Measurements from ENCODE around the gene CSRP1.
"Not testable (repeated sequence)": the region's sequence is repeated elsewhere in the genome, so short reads cannot be mapped to it uniquely, and the experiment has no call there.

The CSRP1 gene

DNA sequence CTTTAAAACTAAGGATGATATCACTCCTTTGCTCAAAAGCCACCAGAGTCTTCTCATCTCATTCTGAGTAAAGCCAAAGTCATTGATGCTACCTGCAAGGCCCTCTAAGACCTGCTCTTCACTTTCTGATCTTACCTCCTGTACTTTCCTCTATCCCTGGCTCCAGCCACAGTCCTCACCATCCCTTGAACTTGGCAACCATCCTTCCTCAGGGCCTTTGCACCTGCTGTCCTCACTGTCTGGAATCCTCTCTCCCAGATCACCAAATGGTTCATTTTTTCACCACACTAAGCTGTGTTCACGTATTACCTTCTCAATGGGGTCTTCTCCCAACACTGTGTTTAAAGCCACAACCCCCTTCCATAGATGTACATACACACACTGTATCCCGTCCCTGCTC is 33.6 kb downstream of the CSRP1 start:
- 90 to 96% methylated on average over 1 to 2 of the region's 2 CpGs for WGBS, 2 experiments (ENCODE audit: insufficient coverage in 2 of 2)
- no peaks in the 10 kb centered on the region for H3K36me3 ChIP-seq (ENCODE audit: control insufficient read depth, insufficient read depth, low read length)
- H3K4me1 ChIP-seq (ENCODE audit: control insufficient read depth, insufficient read depth, low read length, poor library complexity, severe bottlenecking) = peaks cover 8% of the 10 kb centered on the region
- no peak overlapping the region for H3K4me3 ChIP-seq (ENCODE audit: extremely low read depth, insufficient read depth, low read length, poor library complexity, severe bottlenecking)
- H3K9me3 ChIP-seq (ENCODE audit: control insufficient read depth, low read length) = no peaks in the 10 kb centered on the region
- H3K27ac ChIP-seq (ENCODE audit: low read depth, low read length, severe bottlenecking) = no peak overlapping the region

DNA sequence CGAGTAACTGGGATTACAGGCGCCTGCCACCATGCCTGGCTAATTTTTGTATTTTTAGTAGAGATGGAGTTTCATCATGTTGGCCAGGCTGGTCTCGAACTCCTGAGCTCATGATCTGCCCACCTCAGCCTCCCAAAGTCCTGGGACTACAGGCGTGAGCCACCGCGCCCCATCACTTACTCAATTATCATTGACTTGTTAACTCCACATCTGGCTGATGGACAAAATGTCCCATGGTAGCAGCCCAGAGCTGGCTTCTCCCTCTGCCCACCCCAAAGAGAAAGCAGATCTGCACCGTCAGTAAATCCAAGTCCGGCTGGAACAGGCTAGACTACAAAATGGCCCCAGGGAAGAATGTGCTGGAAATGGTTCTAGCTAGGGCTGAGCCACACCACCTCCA is 34.6 kb downstream of the CSRP1 start:
- whole genome bisulfite sequencing, 2 experiments (ENCODE audit: insufficient coverage in 2 of 2) = 89 to 98% methylated on average over 4 of the region's 8 CpGs
- not testable (repeated sequence) for H3K9me3 ChIP-seq (ENCODE audit: control insufficient read depth, low read length); H3K4me1 ChIP-seq (ENCODE audit: control insufficient read depth, insufficient read depth, low read length, poor library complexity, severe bottlenecking); H3K4me3 ChIP-seq (ENCODE audit: extremely low read depth, insufficient read depth, low read length, poor library complexity, severe bottlenecking); H3K27ac ChIP-seq (ENCODE audit: low read depth, low read length, severe bottlenecking); H3K36me3 ChIP-seq (ENCODE audit: control insufficient read depth, insufficient read depth, low read length)

DNA sequence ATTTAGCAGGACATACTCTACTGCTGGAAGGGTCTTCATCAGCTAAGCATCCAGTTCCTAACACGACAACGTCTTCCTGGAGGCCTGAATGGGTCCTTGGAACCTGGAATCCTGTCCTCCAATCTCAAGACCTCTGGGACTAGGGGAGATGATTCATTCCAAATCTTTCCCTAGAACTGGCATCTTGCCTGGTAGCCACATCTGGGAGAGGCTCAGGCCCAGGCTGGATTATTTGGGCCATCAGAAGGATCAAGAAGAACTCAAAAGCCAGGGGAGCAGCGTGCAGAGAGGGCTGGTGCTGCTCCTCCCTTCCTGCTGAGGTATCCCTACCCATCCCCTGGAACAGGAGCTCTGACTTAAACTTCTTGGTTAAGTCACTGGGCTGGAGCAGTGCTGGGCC is 35.2 kb downstream of the CSRP1 start:
- no peaks in the 10 kb centered on the region for H3K9me3 ChIP-seq (ENCODE audit: control insufficient read depth, low read length)
- H3K27ac ChIP-seq (ENCODE audit: low read depth, low read length, severe bottlenecking) = no peak overlapping the region
- peaks cover 8% of the 10 kb centered on the region for H3K4me1 ChIP-seq (ENCODE audit: control insufficient read depth, insufficient read depth, low read length, poor library complexity, severe bottlenecking)
- H3K4me3 ChIP-seq (ENCODE audit: extremely low read depth, insufficient read depth, low read length, poor library complexity, severe bottlenecking) = no peak overlapping the region
- H3K36me3 ChIP-seq (ENCODE audit: control insufficient read depth, insufficient read depth, low read length) = peaks cover 13% of the 10 kb centered on the region
- 92 to 94% methylated on average over 2 to 3 of the region's 3 CpGs for WGBS, 2 experiments (ENCODE audit: insufficient coverage in 2 of 2)

GRCh38 chr1:201470581-201470980 is 36.3 kb downstream of the CSRP1 start:
- WGBS, 2 experiments (ENCODE audit: insufficient coverage in 2 of 2) = 59 to 80% methylated on average over 2 to 3 of the region's 4 CpGs

DNA sequence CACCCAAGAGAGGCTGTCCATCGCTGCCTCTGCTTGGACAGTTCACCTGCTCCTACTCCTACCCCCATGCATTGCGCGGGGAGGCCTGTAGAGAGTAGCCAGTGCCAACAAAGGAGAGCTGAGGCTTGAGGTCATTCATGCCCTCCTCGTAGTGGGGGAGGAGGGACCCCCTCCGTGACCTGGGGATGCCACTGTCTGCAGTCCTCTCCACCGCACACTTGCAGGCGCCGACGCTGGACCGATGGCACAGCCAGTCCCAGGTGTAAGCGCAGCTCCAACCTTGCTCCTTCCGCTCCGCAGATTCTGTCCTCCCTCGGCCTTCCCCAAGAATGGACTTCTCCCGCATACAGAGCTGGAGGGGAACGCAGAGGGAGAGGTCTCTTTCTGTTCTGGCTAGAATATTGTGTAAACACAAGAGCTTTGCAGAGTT is 37.3 kb downstream of the CSRP1 start:
- no peak overlapping the region for H3K27ac ChIP-seq (ENCODE audit: low read depth, low read length, severe bottlenecking)
- WGBS, 2 experiments (ENCODE audit: insufficient coverage in 2 of 2) = 17 to 30% methylated on average over 10 to 11 of the region's 16 CpGs
- no peaks in the 10 kb centered on the region for H3K9me3 ChIP-seq (ENCODE audit: control insufficient read depth, low read length)
- H3K36me3 ChIP-seq (ENCODE audit: control insufficient read depth, insufficient read depth, low read length) = peaks cover 31% of the 10 kb centered on the region
- H3K4me1 ChIP-seq (ENCODE audit: control insufficient read depth, insufficient read depth, low read length, poor library complexity, severe bottlenecking) = peaks cover 18% of the 10 kb centered on the region
- H3K4me3 ChIP-seq (ENCODE audit: extremely low read depth, insufficient read depth, low read length, poor library complexity, severe bottlenecking) = peak overlapping the region; percentile 73

More at GRCh38 chr1:201470581-201470980, 36.3 kb downstream of the CSRP1 start:
- no peaks in the 10 kb centered on the region for H3K9me3 ChIP-seq (ENCODE audit: control insufficient read depth, low read length)
- H3K4me1 ChIP-seq (ENCODE audit: control insufficient read depth, insufficient read depth, low read length, poor library complexity, severe bottlenecking) = peaks cover 17% of the 10 kb centered on the region
- no peak overlapping the region for H3K27ac ChIP-seq (ENCODE audit: low read depth, low read length, severe bottlenecking)
- H3K36me3 ChIP-seq (ENCODE audit: control insufficient read depth, insufficient read depth, low read length) = peaks cover 22% of the 10 kb centered on the region
- H3K4me3 ChIP-seq (ENCODE audit: extremely low read depth, insufficient read depth, low read length, poor library complexity, severe bottlenecking) = no peak overlapping the region

DNA sequence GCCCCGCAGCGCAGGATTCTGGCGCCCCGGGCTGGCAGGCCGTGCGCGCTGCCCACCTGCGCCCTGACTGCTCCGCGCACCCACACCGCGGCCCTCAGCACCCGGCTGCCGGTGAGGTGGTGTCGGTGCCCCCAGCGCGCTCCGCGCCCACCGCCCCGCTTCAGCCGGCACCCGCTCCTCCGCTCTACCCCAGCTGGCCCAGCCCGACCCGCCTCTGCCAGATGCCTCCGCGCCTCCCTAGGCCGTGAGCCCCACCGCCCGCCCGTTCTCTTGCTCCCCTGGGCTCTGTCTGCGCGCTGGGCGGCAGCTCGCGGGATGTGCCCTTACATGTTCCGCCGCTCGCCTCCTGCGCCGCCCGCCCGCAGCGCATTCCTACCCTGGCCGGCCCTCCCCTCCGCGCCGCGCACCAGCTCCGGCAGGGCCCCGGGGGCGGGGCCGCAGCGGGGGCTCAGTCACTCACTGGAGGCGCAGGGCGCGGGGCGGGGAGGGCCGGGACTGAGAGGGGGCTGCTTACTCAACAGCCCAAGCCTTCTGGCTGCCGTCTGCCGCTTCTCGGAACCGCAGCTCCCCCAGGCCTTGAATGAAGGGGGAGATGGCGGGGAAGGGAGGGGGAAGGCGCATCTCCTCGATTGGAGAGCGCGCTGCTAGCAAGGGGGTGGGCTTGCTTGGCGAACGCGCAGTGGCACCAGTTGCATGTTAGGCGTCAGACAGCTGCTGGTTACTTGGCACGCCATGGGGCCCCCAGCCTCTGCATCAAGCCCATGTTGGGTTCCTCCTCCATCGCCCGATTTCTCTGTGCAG is 37.9 kb downstream of the CSRP1 start, which contains the start of gene PHLDA3:
PHLDA3 (minus strand) TSS at position 345 of the 801 bp plus-strand sequence. CDS start 402 bp downstream, outside the sequence.
- peaks cover 37% of the 10 kb centered on the region for H3K36me3 ChIP-seq (ENCODE audit: control insufficient read depth, insufficient read depth, low read length)
- peak within 1 kb of the TSS; percentile 73 for H3K4me3 ChIP-seq (ENCODE audit: extremely low read depth, insufficient read depth, low read length, poor library complexity, severe bottlenecking)
- peak within 1 kb of the TSS; percentile 69 for H3K27ac ChIP-seq (ENCODE audit: low read depth, low read length, severe bottlenecking)
- H3K4me1 ChIP-seq (ENCODE audit: control insufficient read depth, insufficient read depth, low read length, poor library complexity, severe bottlenecking) = peaks cover 18% of the 10 kb centered on the region
- H3K9me3 ChIP-seq (ENCODE audit: control insufficient read depth, low read length) = no peaks in the 10 kb centered on the region
- 1% methylated on average over 46 to 54 of the region's 76 CpGs for WGBS, 2 experiments (ENCODE audit: insufficient coverage in 2 of 2)

DNA sequence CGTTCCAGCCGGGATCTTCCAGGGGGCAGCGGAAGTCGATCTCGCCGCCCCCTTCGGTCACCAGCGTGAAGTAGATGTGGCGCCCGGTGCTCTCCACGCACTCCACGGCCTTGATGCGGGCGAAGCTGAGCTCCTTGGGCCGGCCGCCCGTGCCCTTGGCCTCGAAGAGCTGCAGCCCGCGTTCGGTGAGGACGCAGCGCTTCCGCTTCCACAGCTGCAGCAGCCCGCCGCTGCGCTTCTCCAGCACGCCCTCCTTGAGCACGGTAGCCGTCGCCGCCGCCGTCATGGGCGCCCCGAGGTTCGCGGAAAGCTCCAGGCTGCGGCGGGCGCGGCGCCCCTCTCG is 38.5 kb downstream of the CSRP1 start:
- H3K9me3 ChIP-seq (ENCODE audit: control insufficient read depth, low read length) = no peaks in the 10 kb centered on the region
- 1 to 2% methylated on average over 44 of the region's 44 CpGs for WGBS, 2 experiments (ENCODE audit: insufficient coverage in 2 of 2)
- H3K4me1 ChIP-seq (ENCODE audit: control insufficient read depth, insufficient read depth, low read length, poor library complexity, severe bottlenecking) = peaks cover 18% of the 10 kb centered on the region
- H3K4me3 ChIP-seq (ENCODE audit: extremely low read depth, insufficient read depth, low read length, poor library complexity, severe bottlenecking) = peak overlapping the region; percentile 73
- H3K36me3 ChIP-seq (ENCODE audit: control insufficient read depth, insufficient read depth, low read length) = peaks cover 38% of the 10 kb centered on the region
- H3K27ac ChIP-seq (ENCODE audit: low read depth, low read length, severe bottlenecking) = peak overlapping the region; percentile 69

GRCh38 chr1:201466492-201466891 is 40.4 kb downstream of the CSRP1 start:
- WGBS, 2 experiments (ENCODE audit: insufficient coverage in 2 of 2) = 93% methylated on average over 2 of the region's 3 CpGs; no CpG with 5 or more reads in 1 of the 2 experiments
- Histone ChIP-seq H3K4me1 (ENCODE audit: control insufficient read depth, insufficient read depth, low read length, poor library complexity, severe bottlenecking) (peaks cover 25% of the 10 kb centered on the region), H3K9me3 (ENCODE audit: control insufficient read depth, low read length) (no peaks in the 10 kb centered on the region), H3K36me3 (ENCODE audit: control insufficient read depth, insufficient read depth, low read length) (peaks cover 38% of the 10 kb centered on the region), H3K27ac (ENCODE audit: low read depth, low read length, severe bottlenecking) (no peak overlapping the region), H3K4me3 (ENCODE audit: extremely low read depth, insufficient read depth, low read length, poor library complexity, severe bottlenecking) (peak overlapping the region; percentile 73)

- peak overlapping the region; percentile 73 for H3K4me3 ChIP-seq (ENCODE audit: extremely low read depth, insufficient read depth, low read length, poor library complexity, severe bottlenecking)
- H3K27ac ChIP-seq (ENCODE audit: low read depth, low read length, severe bottlenecking) = no peak overlapping the region
- no peaks in the 10 kb centered on the region for H3K9me3 ChIP-seq (ENCODE audit: control insufficient read depth, low read length)
- 92% methylated on average over 5 to 8 of the region's 9 CpGs for WGBS, 2 experiments (ENCODE audit: insufficient coverage in 2 of 2)
- peaks cover 38% of the 10 kb centered on the region for H3K36me3 ChIP-seq (ENCODE audit: control insufficient read depth, insufficient read depth, low read length)
- peaks cover 32% of the 10 kb centered on the region for H3K4me1 ChIP-seq (ENCODE audit: control insufficient read depth, insufficient read depth, low read length, poor library complexity, severe bottlenecking)
Measured at GRCh38 chr1:201465698-201466290, 41.1 kb downstream of the CSRP1 start.

DNA sequence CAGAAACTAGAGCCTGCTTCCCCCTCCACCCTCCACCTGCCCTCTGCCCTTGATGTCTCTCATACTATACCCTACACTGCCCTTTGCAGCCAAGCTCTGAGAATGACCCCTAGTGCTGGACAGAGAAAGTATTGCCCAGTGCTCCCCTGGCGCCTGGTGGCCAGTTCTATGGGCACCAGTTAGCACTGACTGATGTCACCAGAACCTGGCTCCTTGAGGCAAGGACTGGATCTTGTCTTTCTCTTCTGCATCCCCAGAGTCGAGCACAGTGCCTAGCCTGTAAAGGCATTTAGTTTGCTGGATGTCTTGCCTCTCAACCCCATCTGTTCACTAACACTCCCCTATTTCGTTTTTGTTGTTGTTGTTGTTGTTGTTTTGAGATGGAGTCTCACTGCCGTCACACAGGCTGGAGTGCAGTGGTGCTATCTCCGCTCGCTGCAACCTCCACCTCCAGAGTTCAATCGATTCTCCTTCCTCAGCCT is 43.8 kb downstream of the CSRP1 start:
- Histone ChIP-seq H3K4me1 (ENCODE audit: control insufficient read depth, insufficient read depth, low read length, poor library complexity, severe bottlenecking) (peaks cover 39% of the 10 kb centered on the region), H3K27ac (ENCODE audit: low read depth, low read length, severe bottlenecking) (peak overlapping the region; percentile 1)
- WGBS, 2 experiments (ENCODE audit: insufficient coverage in 2 of 2) = 84 to 85% methylated on average over 4 of the region's 7 CpGs

More for the DNA sequence above, 43.8 kb downstream of the CSRP1 start:
- Histone ChIP-seq H3K36me3 (ENCODE audit: control insufficient read depth, insufficient read depth, low read length) (peaks cover 38% of the 10 kb centered on the region), H3K9me3 (ENCODE audit: control insufficient read depth, low read length) (no peaks in the 10 kb centered on the region), H3K4me3 (ENCODE audit: extremely low read depth, insufficient read depth, low read length, poor library complexity, severe bottlenecking) (no peak overlapping the region)
